Activated CD4-positive, alpha-beta T cell treated with anti-CD3 and anti-CD28 coated beads, Interleukin-2, Interleukin-4, amounts not matched to agents 100 ng/mL and 50 ng/mL, durations not matched to agents 16 hours and 8 hours (primary cell): Measurements from ENCODE around the gene ELAPOR2.
A peak's percentile ranks its signal among the peaks of the same experiment; 100 is the strongest.
"Not testable (repeated sequence)": the region's sequence is repeated elsewhere in the genome, so short reads cannot be mapped to it uniquely, and the experiment has no call there.

Experiments used
- DNase-seq: peaks from one replicate; pipeline ENCODE4 v3.0.0-alpha.2; 2020; ENCODE audit warnings: low spot score

Gene ELAPOR2, protein sequence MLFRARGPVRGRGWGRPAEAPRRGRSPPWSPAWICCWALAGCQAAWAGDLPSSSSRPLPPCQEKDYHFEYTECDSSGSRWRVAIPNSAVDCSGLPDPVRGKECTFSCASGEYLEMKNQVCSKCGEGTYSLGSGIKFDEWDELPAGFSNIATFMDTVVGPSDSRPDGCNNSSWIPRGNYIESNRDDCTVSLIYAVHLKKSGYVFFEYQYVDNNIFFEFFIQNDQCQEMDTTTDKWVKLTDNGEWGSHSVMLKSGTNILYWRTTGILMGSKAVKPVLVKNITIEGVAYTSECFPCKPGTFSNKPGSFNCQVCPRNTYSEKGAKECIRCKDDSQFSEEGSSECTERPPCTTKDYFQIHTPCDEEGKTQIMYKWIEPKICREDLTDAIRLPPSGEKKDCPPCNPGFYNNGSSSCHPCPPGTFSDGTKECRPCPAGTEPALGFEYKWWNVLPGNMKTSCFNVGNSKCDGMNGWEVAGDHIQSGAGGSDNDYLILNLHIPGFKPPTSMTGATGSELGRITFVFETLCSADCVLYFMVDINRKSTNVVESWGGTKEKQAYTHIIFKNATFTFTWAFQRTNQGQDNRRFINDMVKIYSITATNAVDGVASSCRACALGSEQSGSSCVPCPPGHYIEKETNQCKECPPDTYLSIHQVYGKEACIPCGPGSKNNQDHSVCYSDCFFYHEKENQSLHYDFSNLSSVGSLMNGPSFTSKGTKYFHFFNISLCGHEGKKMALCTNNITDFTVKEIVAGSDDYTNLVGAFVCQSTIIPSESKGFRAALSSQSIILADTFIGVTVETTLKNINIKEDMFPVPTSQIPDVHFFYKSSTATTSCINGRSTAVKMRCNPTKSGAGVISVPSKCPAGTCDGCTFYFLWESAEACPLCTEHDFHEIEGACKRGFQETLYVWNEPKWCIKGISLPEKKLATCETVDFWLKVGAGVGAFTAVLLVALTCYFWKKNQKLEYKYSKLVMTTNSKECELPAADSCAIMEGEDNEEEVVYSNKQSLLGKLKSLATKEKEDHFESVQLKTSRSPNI

GRCh38 chr7:87059525-87060287, at the start of gene ELAPOR2:
Gene ELAPOR2 (minus strand): TSS chr7:87059654. CDS start chr7:87059513, 141 bp downstream.
- peak; percentile 64 for DNase-seq

DNA sequence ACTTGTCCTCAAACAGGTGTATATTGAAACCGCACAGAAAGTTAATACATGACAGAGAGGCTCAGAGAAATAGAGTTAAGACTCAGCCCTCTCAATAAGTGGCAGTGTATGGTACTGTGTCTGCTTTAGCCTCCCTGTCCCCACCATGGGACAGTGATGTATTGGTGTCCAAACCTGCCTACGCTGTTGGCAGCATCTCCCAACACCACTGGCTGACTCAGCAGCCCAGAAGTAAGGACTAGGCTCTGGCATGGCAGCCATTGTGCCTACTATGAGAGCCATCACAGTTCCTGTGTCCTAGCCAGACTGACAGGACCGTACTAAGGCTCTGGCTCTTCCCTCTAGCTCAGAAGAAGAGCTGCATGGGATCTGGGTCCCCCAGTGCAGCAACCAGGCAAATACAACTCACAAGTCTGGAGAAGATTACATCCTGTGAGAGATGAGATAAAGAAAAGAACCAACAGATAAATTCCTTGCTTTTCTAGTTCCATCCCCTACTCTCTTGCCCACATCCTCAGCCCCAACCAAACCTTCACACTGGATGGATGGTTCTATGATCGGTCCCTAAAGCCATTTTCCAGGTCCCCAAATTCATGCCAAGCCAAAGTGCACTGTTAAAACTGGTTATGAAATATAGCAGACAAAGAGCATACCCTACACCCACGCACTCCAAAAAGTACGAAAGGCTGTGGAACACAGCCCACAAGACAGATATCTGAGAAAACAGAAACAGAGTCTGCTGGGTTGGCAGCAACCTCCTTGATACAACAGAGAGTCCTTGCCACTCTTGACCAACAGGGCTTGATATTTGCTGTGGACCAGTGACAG, 48.7 kb upstream of the ELAPOR2 start:
- DNase-seq, result no peak

DNA sequence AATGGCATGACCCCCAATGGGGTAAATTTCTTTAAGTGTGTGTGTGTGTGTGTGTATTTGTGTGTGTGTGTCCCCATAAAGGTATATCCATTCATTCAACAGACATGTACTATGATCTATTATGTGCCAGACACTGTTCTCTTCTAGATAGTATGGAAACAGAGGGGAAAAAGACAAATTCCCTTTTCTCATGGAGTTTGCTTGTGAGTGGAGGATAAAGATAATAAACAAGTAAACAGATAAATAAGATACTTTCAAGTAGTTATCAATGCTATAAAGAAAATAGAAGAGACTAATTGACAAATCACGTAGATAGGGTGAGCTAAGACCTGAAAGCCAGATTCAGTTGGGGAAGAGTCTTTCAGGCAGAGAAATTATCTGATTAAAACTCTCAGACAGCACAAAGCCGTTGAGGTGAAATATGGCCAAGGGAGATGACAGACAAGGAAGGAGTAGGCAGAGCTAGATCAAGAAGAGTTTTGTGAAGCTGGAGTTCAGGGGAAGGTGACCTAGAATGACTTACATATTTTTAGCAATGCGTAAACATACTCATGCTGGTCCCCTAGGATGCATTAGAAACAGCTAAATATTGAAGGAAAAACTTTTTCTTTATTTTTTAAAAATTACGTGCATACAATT, 47.6 kb upstream of the ELAPOR2 start:
- no peak for DNase-seq

DNA sequence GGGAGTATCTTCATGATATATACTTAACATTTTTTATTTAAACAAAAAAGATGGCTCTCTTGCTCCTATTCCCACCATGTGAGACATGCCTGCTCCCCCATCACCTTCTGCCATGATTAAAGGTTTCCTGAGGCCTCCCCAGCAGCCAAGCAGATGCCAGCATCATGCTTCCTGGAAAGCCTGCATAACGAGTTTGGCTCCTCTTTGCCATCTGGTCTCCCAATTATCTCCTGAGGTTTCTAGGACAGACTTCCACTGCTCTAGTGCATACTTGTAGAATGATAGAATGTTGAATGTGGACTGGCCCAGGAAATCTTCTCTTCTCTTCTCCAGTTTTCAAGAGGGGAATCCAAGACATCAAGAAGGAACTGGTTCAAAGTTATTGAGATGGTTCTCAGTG, 45.9 kb upstream of the ELAPOR2 start:
- DNase-seq, result no peak

DNA sequence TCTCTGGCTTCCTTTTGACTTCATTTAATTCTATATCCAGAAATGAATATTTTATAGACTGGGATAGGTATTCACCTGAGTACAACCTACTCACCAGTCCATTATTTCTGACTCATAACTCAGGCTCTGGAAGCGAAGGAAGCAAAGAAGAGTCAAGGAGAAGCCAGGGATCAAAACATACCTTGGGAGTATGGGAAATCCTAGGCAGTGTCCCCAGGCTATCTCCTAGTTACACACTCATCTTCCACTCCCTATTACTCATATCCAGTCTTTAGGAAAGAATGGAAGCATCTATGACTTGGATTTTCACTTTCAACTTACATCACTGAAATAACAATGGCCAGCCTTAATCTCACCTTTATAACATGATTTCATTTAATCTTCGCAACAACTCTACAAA, 40.9 kb upstream of the ELAPOR2 start:
- DNase-seq, result no peak

GRCh38 chr7:87097375-87097774, 37.9 kb upstream of the ELAPOR2 start:
- DNase-seq, result not testable (repeated sequence)

DNA sequence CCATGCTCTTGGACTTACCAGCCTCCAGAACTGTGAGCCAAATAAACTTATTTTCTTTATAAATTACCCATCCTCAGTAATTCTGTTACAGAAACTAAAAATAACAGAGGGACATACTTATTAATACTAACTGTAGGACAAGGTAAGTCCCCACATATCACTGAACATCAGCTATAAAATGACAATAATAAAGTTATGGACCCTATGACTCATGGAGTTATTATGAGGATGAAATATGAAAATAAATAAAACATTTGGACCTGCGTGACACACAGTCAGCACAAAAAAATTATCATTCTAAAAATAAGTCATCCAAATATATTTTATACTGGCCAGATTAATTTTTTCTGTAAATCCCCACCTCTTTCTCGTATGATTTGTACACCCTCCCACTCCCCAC, 34.9 kb upstream of the ELAPOR2 start:
- DNase-seq, result no peak

- DNase-seq, result no peak
Measured at GRCh38 chr7:87092568-87093091, 33.2 kb upstream of the ELAPOR2 start.

DNA sequence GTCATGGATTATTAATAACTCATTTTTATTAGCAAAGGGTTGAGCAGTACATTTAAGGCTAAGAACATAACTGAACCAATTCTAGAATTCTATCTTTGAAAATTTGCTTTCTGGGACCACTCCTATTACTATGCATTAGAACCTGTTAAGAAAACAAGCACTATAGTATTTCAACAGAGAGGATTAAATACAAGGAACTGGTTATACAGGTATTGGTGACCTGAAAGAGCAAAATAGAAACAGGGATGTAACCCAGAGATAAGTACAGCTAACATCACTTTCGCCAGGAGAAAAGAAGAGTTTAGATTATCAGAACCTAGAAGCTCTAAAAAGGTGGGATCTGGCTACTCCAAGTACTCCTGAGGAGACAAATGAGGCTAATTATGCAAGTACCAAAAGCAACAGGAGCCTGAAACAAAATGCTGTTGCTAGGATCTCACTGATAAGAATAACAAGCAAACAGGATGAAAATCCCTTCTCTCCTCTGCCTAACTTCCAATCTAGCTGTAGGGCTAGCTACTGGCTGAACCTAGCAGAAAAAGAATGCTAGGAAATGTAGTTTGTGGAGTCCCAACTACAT, 32.1 kb upstream of the ELAPOR2 start:
- no peak for DNase-seq

DNA sequence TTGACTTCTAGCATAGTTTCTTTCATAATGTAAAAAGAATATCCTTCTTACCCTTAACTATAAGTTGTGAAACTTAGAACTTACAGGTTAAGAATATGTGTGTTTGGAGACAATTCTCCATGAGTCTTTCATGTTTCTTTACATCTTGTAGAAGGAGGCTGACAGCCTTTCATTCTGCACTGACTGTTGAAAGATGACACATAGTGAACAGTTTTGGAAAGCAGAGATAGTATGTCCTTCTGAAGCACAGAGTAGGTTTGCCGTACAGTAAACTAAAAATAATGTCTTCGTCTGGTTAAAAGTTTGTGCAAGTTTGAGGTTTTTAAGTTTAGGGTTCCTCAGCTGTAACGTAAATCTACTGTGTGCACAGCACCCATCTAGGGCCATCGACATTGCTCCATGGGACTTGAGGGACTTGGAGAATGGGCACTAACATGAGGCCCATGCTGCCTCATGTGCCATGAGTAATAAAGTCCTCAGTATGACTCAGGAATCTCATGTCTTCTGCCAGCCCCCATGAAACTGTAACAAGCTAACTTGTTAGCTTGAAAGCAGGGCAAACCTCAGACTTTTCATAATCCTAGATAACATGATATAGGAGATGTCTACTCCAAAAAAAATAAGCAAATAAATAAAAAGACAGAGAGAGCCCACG, 24.5 kb upstream of the ELAPOR2 start:
- DNase-seq, result peak; percentile 11

DNA sequence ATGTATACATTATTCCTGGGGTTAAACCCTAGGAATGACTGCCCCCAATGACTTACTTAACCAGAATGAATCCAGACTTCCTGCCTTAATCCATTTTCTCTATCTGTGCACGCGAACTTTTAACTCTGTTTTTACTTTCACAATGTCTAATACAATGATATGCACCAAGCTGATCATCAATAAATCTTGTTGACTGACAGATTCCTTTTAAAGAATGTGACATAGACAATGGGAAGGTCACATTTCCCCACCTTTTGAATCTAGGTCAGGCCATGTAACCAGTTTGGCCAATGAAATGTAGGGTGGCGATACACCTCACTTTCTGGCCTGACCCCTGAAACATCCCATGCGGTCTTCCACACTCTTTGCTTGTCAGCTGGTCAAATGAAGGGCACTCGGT, 23.2 kb upstream of the ELAPOR2 start:
- no peak for DNase-seq

- DNase-seq, result peak; percentile 18
Measured at GRCh38 chr7:87075671-87076404, 16.4 kb upstream of the ELAPOR2 start.

DNA sequence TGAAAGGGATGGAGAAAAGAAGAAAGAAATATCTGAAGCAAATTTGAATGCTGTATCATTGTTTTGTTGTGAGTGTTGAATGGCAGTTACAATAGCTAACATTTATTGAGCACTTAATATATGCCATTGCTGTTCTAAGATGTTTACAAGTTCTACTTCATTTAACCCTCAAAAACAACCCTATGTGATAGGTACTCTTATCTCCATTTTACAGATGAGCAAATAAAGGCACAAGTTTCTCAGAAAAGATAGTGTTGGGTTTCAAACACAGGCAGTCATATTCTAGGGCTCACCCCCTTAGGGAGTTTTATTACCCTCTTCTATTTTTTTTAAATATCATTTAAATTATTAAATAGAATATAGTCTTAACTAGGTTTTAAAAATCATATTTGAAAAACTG, 8.3 kb upstream of the ELAPOR2 start:
- DNase-seq, result no peak

DNA sequence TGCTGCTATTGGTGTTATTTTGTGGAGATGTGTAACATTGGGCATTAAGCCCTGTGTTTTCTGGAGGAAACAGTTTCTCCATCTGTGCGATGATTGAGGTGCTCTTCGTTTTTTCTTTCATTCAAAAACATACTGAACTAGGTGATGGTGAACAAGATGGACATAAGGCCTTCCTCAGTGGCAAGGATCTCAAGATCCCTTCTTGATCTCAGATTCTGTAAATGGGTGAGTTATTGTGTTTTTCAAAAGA, 759 bp upstream of the ELAPOR2 start:
- DNase-seq, result no peak

- DNase-seq, result no peak
Measured at GRCh38 chr7:87058744-87059524, 520 bp downstream of the ELAPOR2 start.

GRCh38 chr7:87057210-87057609, 2.2 kb downstream of the ELAPOR2 start:
- DNase-seq, result no peak

- no peak for DNase-seq
Measured at GRCh38 chr7:87056346-87056745, 3.1 kb downstream of the ELAPOR2 start.

DNA sequence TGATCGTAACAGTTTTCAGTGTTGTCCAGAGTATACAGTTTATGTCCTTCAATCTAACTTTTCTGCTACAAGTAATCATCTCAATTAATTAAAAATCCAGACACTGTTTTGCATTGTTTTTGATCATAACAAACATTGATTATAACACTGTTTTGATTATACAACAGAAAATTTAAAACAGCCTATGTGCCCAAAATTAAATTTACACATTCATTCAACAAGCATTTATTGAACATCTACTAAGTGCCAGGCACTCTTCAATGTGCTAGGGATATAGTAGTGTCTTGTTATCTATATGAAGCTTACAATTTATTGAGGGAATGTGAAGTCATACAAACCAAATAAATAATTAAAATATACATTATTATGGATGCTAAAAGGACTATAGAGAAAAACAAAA, 10.6 kb downstream of the ELAPOR2 start:
- no peak for DNase-seq
